ENCODE results near the gene PKP4.

Gene PKP4

DNA sequence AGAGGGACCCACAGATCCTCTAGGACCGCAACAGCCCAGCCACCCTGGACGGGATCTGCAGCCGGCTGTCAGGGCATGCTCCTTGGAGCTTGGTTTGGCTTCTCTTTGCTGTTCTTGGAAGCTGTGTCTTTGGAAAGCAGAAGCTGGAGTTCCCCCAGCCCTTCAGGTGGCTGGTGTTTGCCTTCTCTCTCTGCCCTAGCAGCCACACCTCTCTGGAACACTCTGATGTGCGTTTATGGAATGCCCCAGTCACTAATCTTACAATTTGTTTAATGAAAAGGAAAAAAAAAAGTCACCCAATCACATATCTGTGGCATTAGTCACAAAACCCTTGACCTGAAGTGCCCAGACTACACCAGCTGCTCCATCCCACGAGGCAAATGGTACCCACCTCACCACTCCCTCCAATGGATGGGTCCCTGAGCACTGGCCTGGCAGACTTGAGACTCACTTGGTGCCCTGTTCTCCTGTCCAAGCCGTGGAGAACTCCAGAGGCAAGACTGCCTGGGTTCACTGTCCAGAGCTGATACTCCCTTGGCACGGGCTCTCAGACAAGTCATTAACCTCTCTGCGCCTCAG, 268.1 kb downstream of the PKP4 start:
- DNase-seq: no peak

DNA sequence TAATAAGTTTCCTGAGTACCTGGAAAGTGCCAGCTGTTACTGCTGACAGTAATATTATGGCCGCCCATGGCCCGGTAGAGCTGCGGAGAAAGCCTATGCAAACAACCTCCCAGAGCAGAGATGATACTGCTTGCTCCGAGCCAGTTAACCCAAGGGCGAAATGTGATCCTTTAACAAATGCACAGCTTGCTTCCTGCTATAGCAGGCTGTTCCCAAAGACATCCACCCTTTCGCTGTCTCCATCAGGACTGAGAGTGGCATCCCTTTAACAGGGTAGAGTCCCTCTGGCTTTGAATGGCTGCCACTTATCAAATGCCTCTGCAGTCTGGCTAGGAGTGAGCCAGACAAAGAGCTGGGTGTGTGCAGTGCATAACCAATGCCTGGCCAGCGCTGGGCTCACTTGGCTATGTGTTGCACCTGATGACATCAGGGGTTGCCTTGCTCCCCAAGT, 268.7 kb downstream of the PKP4 start:
- no peak for DNase-seq

- no peak for DNase-seq
These were observed 270.3 kb downstream of the PKP4 start for GRCh38 chr2:158726911-158727592.

GRCh38 chr2:158728422-158728821, 271.7 kb downstream of the PKP4 start:
- DNase-seq: no peak

DNA sequence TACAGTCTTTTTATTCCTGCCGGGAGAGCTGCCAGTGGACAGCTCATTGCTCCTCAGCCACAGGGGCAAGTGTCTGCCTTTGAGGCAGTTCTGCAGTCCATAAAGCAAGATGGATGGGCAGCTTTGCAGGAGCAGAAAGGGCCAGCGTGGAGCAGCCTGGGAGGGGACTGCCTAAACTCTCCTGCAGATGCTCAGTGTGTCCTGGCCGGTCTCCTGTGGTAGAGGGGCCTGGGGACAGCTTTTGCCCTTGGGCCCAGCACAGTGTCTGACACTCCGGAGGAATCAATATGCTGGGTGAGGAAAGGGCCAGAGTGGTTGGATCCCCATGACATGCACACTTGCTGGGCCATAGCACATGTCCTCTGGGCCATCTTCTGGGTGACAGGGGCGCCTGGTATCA, 272.7 kb downstream of the PKP4 start:
- DNase-seq: no peak

DNA sequence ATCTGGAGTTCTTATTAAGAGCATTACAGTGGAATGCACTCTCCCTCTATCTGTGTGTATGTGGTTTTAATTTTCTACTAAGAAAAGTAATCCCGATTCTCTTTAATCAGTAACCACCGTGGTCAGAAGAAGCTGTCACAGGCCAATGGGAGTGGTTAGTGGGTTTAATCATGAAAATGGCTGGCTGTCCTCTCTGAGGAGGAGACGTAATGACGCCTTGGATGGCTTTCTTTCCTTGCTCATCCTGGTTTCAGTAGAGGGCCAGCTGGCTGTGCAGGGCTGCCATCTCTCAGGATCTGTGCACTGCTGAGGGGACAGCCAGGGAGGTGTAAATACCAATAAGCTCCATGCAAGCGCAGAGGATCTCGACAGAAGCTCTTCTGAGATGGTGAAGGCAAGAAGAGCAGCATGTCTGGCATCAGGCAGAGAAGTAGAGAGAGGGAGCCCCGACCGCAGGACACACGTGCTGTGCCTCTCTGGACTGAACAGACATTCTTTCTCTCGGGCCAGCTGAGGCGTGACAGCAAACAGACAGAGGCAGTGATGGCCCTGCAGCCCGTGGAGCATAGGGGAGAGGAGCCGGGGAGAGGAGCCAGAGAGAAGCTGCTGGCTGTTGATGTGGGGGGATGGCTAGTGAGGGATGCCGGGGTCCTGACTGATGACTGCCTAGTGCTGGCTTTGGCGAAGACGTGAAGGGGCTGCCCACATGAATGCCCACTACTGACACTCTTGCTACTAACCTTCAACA, 273.3 kb downstream of the PKP4 start:
- DNase-seq: no peak

DNA sequence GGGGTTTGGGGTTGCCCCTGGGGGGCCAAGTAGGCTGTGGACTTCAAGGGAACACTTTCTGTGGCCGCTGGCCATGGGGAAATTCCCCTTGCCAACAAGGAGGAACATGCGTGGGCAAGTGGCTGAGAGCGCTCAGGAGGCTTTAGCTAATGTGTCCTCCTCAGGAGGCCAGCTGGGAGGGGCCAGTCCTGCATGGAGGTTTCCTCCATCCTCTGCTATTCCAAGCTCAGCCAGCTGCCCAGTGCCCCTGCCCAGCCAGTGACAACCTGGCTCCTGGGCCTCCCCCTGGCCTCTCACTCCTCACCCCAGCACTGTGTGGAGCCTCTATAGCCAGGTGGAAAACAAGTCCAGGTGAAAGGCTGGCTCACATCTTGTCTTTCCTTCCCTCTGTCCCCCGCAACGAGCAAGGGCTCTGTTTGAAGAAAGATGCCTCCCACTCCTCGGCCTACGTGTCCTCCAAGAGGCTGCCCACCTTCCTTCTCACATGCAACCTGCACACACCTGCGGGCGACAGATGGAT, 273.9 kb downstream of the PKP4 start:
- DNase-seq: no peak

DNA sequence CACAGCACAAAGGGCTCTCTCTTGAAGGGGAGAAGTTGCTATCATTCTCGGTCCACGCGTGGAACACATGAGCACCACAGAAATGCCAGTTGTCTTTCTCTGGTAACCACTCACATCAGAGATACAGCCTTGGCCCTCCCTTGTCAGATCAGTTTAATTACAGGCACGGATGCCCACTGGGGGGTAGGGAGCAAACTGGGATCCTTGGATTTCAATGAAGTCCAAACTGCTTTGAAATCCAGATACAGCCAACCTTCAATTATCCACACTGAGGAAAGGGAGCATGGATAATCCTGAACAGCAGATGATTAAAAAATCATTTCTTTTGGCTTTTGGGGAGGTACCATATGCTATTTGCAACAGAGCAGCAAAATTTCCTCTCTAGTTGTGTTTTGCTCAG, 274.6 kb downstream of the PKP4 start:
- DNase-seq: no peak
